Measurements from ENCODE around the gene ZBTB20.

Gene ZBTB20

GRCh38 chr3:114319453-114319852 is 827.6 kb downstream of the ZBTB20 start:
- no peak overlapping the region for H2AFZ ChIP-seq (ENCODE audit: low read length)
- DNase-seq, result no peak
- H3K27ac ChIP-seq (ENCODE audit: low read length), result no peak overlapping the region

DNA sequence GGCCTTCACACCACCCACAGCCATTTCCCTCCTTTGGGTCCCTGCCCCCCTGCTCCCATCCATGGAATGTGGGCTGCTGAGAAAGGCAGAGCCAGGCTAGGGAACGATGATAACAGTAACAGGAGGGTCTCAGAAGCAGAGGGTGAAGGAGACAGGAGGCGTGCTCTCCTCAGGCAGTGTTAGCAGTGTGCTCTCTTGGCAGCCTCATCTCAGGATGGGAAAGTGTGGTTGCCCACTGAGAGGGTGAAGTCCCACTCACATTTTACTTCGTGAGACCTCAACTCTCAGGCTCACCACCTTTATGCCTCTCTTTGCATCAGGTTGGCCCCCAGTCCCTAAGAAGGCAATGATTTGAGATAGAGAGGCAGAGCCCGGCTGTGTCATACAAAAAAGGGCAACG is 828.8 kb downstream of the ZBTB20 start:
- Histone ChIP-seq H3F3A (ENCODE audit: insufficient read depth, low read length) (no peaks in the 10 kb centered on the region), H3K27ac (ENCODE audit: low read length) (no peak overlapping the region)
- DNase-seq, result no peak

More at GRCh38 chr3:114319453-114319852, 827.6 kb downstream of the ZBTB20 start:
- Histone ChIP-seq H3K79me2 (ENCODE audit: low read length) (no peaks in the 10 kb centered on the region), H3K4me3 (ENCODE audit: low read length) (no peak overlapping the region), H3K4me2 (ENCODE audit: low read depth, low read length) (no peak overlapping the region), H4K20me1 (ENCODE audit: insufficient read depth, low read length) (no peaks in the 10 kb centered on the region), H3K4me1 (ENCODE audit: low read length) (no peaks in the 10 kb centered on the region), H3K9ac (ENCODE audit: low read length) (no peak overlapping the region), H3F3A (ENCODE audit: insufficient read depth, low read length) (no peaks in the 10 kb centered on the region), H3K9me2 (replicated peaks; ENCODE audit: insufficient read depth, low read length) (no peaks in the 10 kb centered on the region), H3K27me3 (replicated peaks; ENCODE audit: insufficient read depth, low read length) (no peaks in the 10 kb centered on the region), H3K36me3 (replicated peaks; ENCODE audit: insufficient read depth, low read length) (no peaks in the 10 kb centered on the region), H3K9me3 (replicated peaks; ENCODE audit: insufficient read depth, low read length) (no peaks in the 10 kb centered on the region)
- TF ChIP-seq EZH2phosphoT487 (IDR thresholded peaks at IDR 0.05; ENCODE audit: low read length) (no peak), EZH2 (optimal IDR thresholded peaks at IDR 0.05; ENCODE audit: low read depth, low read length) (no peak), CTCF (IDR thresholded peaks at IDR 0.05; ENCODE audit: low read length) (no peak)

DNA sequence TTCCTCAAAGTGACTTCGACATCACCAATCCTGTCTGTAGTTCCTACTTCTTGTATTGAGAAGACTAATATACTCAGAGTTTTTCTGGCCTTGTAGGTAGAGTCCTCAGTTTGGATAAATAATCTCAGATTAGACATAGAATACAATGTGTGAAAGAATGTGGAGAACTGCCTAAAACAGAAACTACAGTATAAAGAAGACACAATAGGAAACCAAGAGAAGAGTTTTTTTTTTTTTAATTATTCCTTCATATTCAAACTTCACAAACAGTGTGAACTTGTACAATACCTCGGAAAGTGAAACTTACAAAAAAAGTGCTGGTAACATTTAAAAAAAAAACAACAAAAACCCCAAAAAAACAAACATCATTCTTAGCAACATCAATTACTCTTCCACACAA is 832.8 kb downstream of the ZBTB20 start:
- no peak overlapping the region for H3K4me2 ChIP-seq (ENCODE audit: low read depth, low read length)
- no peaks in the 10 kb centered on the region for H3K9me3 ChIP-seq (replicated peaks; ENCODE audit: insufficient read depth, low read length)
- TF ChIP-seq EZH2 (optimal IDR thresholded peaks at IDR 0.05; ENCODE audit: low read depth, low read length), result no peak
- TF ChIP-seq CTCF (IDR thresholded peaks at IDR 0.05; ENCODE audit: low read length), result no peak
- TF ChIP-seq EZH2phosphoT487 (IDR thresholded peaks at IDR 0.05; ENCODE audit: low read length), result no peak
- no peaks in the 10 kb centered on the region for H3K4me1 ChIP-seq (ENCODE audit: low read length)
- H4K20me1 ChIP-seq (ENCODE audit: insufficient read depth, low read length), result no peaks in the 10 kb centered on the region
- no peaks in the 10 kb centered on the region for H3K79me2 ChIP-seq (ENCODE audit: low read length)
- H3K36me3 ChIP-seq (replicated peaks; ENCODE audit: insufficient read depth, low read length), result no peaks in the 10 kb centered on the region
- H3K9me2 ChIP-seq (replicated peaks; ENCODE audit: insufficient read depth, low read length), result no peaks in the 10 kb centered on the region
- no peaks in the 10 kb centered on the region for H3K27me3 ChIP-seq (replicated peaks; ENCODE audit: insufficient read depth, low read length)
- no peak overlapping the region for H3K27ac ChIP-seq (ENCODE audit: low read length)
- H3K9ac ChIP-seq (ENCODE audit: low read length), result no peak overlapping the region
- H3F3A ChIP-seq (ENCODE audit: insufficient read depth, low read length), result no peaks in the 10 kb centered on the region
- no peak for DNase-seq
- no peak overlapping the region for H2AFZ ChIP-seq (ENCODE audit: low read length)
- no peak overlapping the region for H3K4me3 ChIP-seq (ENCODE audit: low read length)

More for the DNA sequence above, 828.8 kb downstream of the ZBTB20 start:
- Histone ChIP-seq H3K4me2 (ENCODE audit: low read depth, low read length) (no peak overlapping the region), H3K4me1 (ENCODE audit: low read length) (no peaks in the 10 kb centered on the region), H3K4me3 (ENCODE audit: low read length) (no peak overlapping the region), H3K79me2 (ENCODE audit: low read length) (no peaks in the 10 kb centered on the region), H3K27me3 (replicated peaks; ENCODE audit: insufficient read depth, low read length) (no peaks in the 10 kb centered on the region), H4K20me1 (ENCODE audit: insufficient read depth, low read length) (no peaks in the 10 kb centered on the region), H3K9me2 (replicated peaks; ENCODE audit: insufficient read depth, low read length) (no peaks in the 10 kb centered on the region), H3K36me3 (replicated peaks; ENCODE audit: insufficient read depth, low read length) (no peaks in the 10 kb centered on the region), H3K9ac (ENCODE audit: low read length) (no peak overlapping the region), H3K9me3 (replicated peaks; ENCODE audit: insufficient read depth, low read length) (no peaks in the 10 kb centered on the region), H2AFZ (ENCODE audit: low read length) (no peak overlapping the region)
- TF ChIP-seq EZH2phosphoT487 (IDR thresholded peaks at IDR 0.05; ENCODE audit: low read length) (no peak), CTCF (IDR thresholded peaks at IDR 0.05; ENCODE audit: low read length) (no peak), EZH2 (optimal IDR thresholded peaks at IDR 0.05; ENCODE audit: low read depth, low read length) (no peak)

All from MM.1S (cell line).